AML-193 (cell line): ENCODE results near the gene FAXC.
"Not testable (repeated sequence)": the region's sequence is repeated elsewhere in the genome, so short reads cannot be mapped to it uniquely, and the experiment has no call there.

ENCODE experiments used
- DNase-seq, 2 experiments: peaks; one replicate each; lab custom pipeline; 2025; lab: John Stamatoyannopoulos, UW

Gene FAXC

GRCh38 chr6:99341862-99342455, 7.5 kb downstream of the FAXC start:
- no peak for DNase-seq

GRCh38 chr6:99338188-99338587, 11.3 kb downstream of the FAXC start:
- no peak for DNase-seq

GRCh38 chr6:99335298-99335697, 14.2 kb downstream of the FAXC start:
- not testable (repeated sequence) for DNase-seq

- peak; percentile 69 to 75 for DNase-seq
Measured at GRCh38 chr6:99334526-99335127, 14.8 kb downstream of the FAXC start.

GRCh38 chr6:99333068-99333467, 16.4 kb downstream of the FAXC start:
- no peak for DNase-seq

GRCh38 chr6:99331531-99331930, 17.9 kb downstream of the FAXC start:
- DNase-seq = no peak

GRCh38 chr6:99330159-99330558, 19.3 kb downstream of the FAXC start:
- peak; percentile 72 to 74 for DNase-seq

- no peak for DNase-seq
Measured at GRCh38 chr6:99324996-99325395, 24.5 kb downstream of the FAXC start.

- no peak for DNase-seq
Measured at GRCh38 chr6:99318566-99318965, 30.9 kb downstream of the FAXC start.

- no peak for DNase-seq
Measured at GRCh38 chr6:99312354-99312753, 37.1 kb downstream of the FAXC start.

GRCh38 chr6:99310553-99310952, 38.9 kb downstream of the FAXC start:
- DNase-seq = no peak

- DNase-seq = no peak
Measured at GRCh38 chr6:99309557-99309956, 39.9 kb downstream of the FAXC start.

GRCh38 chr6:99308788-99309187, 40.7 kb downstream of the FAXC start:
- DNase-seq = no peak

GRCh38 chr6:99307295-99307907, 42.1 kb downstream of the FAXC start:
- no peak for DNase-seq

- DNase-seq = no peak
Measured at GRCh38 chr6:99306341-99306740, 43.1 kb downstream of the FAXC start.

- DNase-seq = no peak
Measured at GRCh38 chr6:99305021-99305554, 44.4 kb downstream of the FAXC start.

GRCh38 chr6:99297415-99297814, 52.1 kb downstream of the FAXC start:
- DNase-seq = no peak

- DNase-seq = no peak
Measured at GRCh38 chr6:99297006-99297405, 52.5 kb downstream of the FAXC start.

GRCh38 chr6:99296261-99296660, 53.2 kb downstream of the FAXC start:
- DNase-seq = no peak

GRCh38 chr6:99295276-99295675, 54.2 kb downstream of the FAXC start:
- DNase-seq = no peak

- DNase-seq = no peak
Measured at GRCh38 chr6:99294786-99295185, 54.7 kb downstream of the FAXC start.

GRCh38 chr6:99289701-99290100, 59.8 kb downstream of the FAXC start:
- DNase-seq = no peak

GRCh38 chr6:99288668-99289067, 60.8 kb downstream of the FAXC start:
- DNase-seq = no peak
